ENCODE measurements around the gene MEAK7.

GRCh38 chr16:84552135-84552534, 47.7 kb upstream of the MEAK7 start:
- no peak for TF ChIP-seq CTCF (IDR thresholded peaks at IDR 0.05; ENCODE audit: low read depth, low read length, poor library complexity, severe bottlenecking)
- TF ChIP-seq EZH2phosphoT487 (IDR thresholded peaks at IDR 0.05; ENCODE audit: borderline replicate concordance, low read length), result no peak

Measured in DOHH2 (cell line).